Panc1 (cell line): Measurements from ENCODE around the gene PSMA2.

Experiments
- POLR2AphosphoS5 ChIP-seq: IDR thresholded peaks from 2 replicates; pipeline ENCODE4 v1.6.1; 2012; ENCODE audit warnings: mild to moderate bottlenecking, low read depth, low read length, moderate library complexity
- SIN3A ChIP-seq: IDR thresholded peaks from 2 replicates; pipeline ENCODE4 v1.6.1; 2012; ENCODE audit warnings: low read depth, mild to moderate bottlenecking, low read length, moderate library complexity, borderline replicate concordance; ENCODE audit not compliant: insufficient read depth
- TCF7L2 ChIP-seq: IDR thresholded peaks from 2 replicates; pipeline ENCODE4 v1.6.1; 2011; ENCODE audit warnings: mild to moderate bottlenecking, low read depth, low read length, inconsistent platforms
- TF ChIP-seq, protein P1 (sequence below): fragments of 450-650 bp; IDR thresholded peaks from 2 replicates; pipeline ENCODE4 v1.5.1; 2017; ENCODE audit warnings: mild to moderate bottlenecking
- TF ChIP-seq, protein P2 (sequence below), 2 experiments: IDR thresholded peaks; 2 replicates each; pipeline ENCODE4 v1.6.1; 2011 to 2012; ENCODE audit warnings: low read depth in 2 of 2, control low read depth in 1 of 2, low read length in 1 of 2, mild to moderate bottlenecking in 1 of 2, moderate library complexity in 1 of 2; ENCODE audit not compliant: insufficient read depth in 1 of 2

DNA sequence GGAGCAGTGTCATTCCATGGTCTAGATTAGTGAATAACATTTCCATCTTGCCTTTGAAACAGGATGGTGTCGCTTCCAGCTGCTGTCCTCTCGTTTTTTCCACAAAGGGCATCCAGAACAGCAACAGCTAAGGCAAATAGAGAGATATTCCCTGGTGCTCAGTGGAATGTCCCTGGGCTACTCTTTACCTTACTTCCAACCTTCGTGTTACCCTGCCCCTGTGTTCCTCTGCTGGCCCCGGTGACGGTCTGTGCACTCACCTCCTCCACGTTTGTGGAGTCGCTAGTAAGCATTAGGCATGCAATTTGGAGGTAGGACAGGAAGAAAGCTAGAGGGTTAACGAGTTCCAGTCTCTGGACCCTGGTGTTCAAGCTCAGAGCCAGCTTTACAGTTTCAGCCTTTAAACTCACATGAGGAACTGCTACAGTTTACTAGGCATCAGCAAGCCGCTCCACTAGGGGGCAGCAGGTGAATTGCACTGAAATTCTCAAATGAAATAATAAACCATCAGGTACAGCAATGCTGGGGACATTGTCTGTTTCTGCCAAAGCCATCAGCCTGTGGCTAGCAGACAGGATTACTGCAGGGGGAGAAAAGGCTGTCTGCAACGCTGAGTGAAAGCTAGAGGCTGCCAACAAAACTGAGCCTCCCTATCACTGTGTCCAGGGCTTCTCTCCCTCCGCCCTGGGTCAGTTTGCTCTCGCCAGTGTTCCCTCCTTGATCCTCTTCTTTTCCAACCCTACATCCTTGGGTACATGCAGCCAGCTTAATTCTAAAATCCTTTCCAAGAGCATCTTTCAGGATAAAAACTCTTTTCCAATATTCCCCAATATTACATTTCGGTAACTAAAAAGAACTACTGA, 9.2 kb upstream of the PSMA2 start:
- TF ChIP-seq, protein P1, sequence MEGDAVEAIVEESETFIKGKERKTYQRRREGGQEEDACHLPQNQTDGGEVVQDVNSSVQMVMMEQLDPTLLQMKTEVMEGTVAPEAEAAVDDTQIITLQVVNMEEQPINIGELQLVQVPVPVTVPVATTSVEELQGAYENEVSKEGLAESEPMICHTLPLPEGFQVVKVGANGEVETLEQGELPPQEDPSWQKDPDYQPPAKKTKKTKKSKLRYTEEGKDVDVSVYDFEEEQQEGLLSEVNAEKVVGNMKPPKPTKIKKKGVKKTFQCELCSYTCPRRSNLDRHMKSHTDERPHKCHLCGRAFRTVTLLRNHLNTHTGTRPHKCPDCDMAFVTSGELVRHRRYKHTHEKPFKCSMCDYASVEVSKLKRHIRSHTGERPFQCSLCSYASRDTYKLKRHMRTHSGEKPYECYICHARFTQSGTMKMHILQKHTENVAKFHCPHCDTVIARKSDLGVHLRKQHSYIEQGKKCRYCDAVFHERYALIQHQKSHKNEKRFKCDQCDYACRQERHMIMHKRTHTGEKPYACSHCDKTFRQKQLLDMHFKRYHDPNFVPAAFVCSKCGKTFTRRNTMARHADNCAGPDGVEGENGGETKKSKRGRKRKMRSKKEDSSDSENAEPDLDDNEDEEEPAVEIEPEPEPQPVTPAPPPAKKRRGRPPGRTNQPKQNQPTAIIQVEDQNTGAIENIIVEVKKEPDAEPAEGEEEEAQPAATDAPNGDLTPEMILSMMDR = peak; percentile 97
- TF ChIP-seq POLR2AphosphoS5 = no peak
- TF ChIP-seq, protein P2, sequence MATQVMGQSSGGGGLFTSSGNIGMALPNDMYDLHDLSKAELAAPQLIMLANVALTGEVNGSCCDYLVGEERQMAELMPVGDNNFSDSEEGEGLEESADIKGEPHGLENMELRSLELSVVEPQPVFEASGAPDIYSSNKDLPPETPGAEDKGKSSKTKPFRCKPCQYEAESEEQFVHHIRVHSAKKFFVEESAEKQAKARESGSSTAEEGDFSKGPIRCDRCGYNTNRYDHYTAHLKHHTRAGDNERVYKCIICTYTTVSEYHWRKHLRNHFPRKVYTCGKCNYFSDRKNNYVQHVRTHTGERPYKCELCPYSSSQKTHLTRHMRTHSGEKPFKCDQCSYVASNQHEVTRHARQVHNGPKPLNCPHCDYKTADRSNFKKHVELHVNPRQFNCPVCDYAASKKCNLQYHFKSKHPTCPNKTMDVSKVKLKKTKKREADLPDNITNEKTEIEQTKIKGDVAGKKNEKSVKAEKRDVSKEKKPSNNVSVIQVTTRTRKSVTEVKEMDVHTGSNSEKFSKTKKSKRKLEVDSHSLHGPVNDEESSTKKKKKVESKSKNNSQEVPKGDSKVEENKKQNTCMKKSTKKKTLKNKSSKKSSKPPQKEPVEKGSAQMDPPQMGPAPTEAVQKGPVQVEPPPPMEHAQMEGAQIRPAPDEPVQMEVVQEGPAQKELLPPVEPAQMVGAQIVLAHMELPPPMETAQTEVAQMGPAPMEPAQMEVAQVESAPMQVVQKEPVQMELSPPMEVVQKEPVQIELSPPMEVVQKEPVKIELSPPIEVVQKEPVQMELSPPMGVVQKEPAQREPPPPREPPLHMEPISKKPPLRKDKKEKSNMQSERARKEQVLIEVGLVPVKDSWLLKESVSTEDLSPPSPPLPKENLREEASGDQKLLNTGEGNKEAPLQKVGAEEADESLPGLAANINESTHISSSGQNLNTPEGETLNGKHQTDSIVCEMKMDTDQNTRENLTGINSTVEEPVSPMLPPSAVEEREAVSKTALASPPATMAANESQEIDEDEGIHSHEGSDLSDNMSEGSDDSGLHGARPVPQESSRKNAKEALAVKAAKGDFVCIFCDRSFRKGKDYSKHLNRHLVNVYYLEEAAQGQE (IDR thresholded peaks at IDR 0.05; ENCODE audit: insufficient read depth in 1 of 2, low read depth in 2 of 2, low read length in 1 of 2) = no peak
- TF ChIP-seq SIN3A = no peak
- no peak for TF ChIP-seq TCF7L2
